PC-3 (cell line): ENCODE results near the gene BRCA1.
"Not testable (repeated sequence)": the region's sequence is repeated elsewhere in the genome, so short reads cannot be mapped to it uniquely, and the experiment has no call there.

Experiments
- EZH2 ChIP-seq: fragments of 300-600 bp; sonication (generic); IDR thresholded peaks from one replicate; pipeline ENCODE4 v1.6.1; 2017; ENCODE audit warnings: antibody characterized with exemption, mild to moderate bottlenecking, low read length; ENCODE audit not compliant: unreplicated experiment
- EZH2phosphoT487 ChIP-seq: fragments of 300-600 bp; sonication (generic); IDR thresholded peaks from 2 replicates; pipeline ENCODE4 v1.6.1; 2018; ENCODE audit warnings: mild to moderate bottlenecking, antibody characterized with exemption, low read length, borderline replicate concordance
- TF ChIP-seq, protein P1 (sequence below): fragments of 300-600 bp; sonication (generic); conservative IDR thresholded peaks from 2 replicates; pipeline ENCODE4 v1.5.1; 2017; ENCODE audit warnings: antibody characterized with exemption, low read depth, mild to moderate bottlenecking, low read length

DNA sequence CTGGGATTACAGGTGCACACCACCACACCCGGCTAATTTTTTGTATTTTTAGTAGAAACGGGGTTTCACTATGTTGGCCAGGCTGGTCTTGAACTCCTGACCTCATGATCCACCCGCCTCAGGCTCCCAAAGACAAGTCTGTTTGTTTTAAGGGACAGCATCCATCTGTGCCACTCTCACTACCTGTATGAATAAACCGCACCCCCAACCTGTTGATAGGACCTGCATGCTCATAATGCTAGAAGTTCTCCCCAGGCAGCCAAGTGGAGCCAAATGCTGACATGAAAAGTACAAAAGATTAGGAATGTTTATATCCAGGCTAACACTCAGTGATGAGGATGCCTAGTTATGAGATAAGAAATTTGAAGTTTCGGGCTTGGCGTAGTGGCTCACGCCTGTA is 72.2 kb downstream of the BRCA1 start:
- TF ChIP-seq EZH2, EZH2phosphoT487: not testable (repeated sequence)
- TF ChIP-seq, protein P1, sequence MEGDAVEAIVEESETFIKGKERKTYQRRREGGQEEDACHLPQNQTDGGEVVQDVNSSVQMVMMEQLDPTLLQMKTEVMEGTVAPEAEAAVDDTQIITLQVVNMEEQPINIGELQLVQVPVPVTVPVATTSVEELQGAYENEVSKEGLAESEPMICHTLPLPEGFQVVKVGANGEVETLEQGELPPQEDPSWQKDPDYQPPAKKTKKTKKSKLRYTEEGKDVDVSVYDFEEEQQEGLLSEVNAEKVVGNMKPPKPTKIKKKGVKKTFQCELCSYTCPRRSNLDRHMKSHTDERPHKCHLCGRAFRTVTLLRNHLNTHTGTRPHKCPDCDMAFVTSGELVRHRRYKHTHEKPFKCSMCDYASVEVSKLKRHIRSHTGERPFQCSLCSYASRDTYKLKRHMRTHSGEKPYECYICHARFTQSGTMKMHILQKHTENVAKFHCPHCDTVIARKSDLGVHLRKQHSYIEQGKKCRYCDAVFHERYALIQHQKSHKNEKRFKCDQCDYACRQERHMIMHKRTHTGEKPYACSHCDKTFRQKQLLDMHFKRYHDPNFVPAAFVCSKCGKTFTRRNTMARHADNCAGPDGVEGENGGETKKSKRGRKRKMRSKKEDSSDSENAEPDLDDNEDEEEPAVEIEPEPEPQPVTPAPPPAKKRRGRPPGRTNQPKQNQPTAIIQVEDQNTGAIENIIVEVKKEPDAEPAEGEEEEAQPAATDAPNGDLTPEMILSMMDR, result not testable (repeated sequence)
